Measurements from ENCODE around the gene NCOA7. TPM values are rescaled to one million over a fixed set of nuclear protein-coding genes. Genes with fewer than 3 reads are reported as not detected.

The NCOA7 gene
- total RNA-seq, 1 experiment from 2014 or later = 9.4 TPM

- no peak for DNase-seq
- Histone ChIP-seq H2BK5ac (ENCODE audit: insufficient read length, low read length) (no peak overlapping the region), H3K18ac (ENCODE audit: insufficient read length, low read depth, low read length) (no peak overlapping the region), H3K79me2 (ENCODE audit: insufficient read depth, low read length) (no peaks in the 10 kb centered on the region), H3K9me3 (ENCODE audit: control insufficient read depth, low read depth, low read length) (no peaks in the 10 kb centered on the region), H3K27ac (ENCODE audit: insufficient read length, low read depth, low read length) (no peak overlapping the region), H3K4me1 (ENCODE audit: insufficient read depth, low read length) (peaks cover 3% of the 10 kb centered on the region; the same call in 1 of the 2 replicates), H2BK120ac (ENCODE audit: low read depth, low read length, poor library complexity, severe bottlenecking) (no peak overlapping the region), H3K9ac (ENCODE audit: extremely low read depth, insufficient read length, low read length) (no peak overlapping the region), H4K8ac (replicated peaks; ENCODE audit: insufficient read length, low read depth, low read length) (no peak overlapping the region), H3K56ac (ENCODE audit: insufficient read length, low read depth, low read length) (no peak overlapping the region), H2BK20ac (ENCODE audit: low read depth, low read length, poor library complexity, severe bottlenecking) (no peak overlapping the region), H2AK5ac (ENCODE audit: insufficient read length, low read length) (no peak overlapping the region), H3T11ph (ENCODE audit: low read length) (no peak overlapping the region), H3K14ac (ENCODE audit: insufficient read depth, low read length) (no peak overlapping the region), H3K4me2 (ENCODE audit: insufficient read depth, insufficient read length, low read length) (no peak overlapping the region), H3K27me3 (ENCODE audit: insufficient read depth, low read length) (no peaks in the 10 kb centered on the region), H3K23me2 (ENCODE audit: insufficient read length, low read depth, low read length, poor library complexity, severe bottlenecking) (peaks cover 4% of the 10 kb centered on the region), H2BK15ac (ENCODE audit: low read depth, low read length) (no peak overlapping the region), H3K23ac (ENCODE audit: insufficient read length, low read depth, low read length) (no peak overlapping the region), H4K20me1 (ENCODE audit: control insufficient read depth, insufficient read depth, insufficient read length) (no peaks in the 10 kb centered on the region), H2AFZ (ENCODE audit: low read length) (no peak overlapping the region), H3K79me1 (ENCODE audit: insufficient read depth, low read depth, low read length, poor library complexity, severe bottlenecking) (no peaks in the 10 kb centered on the region), H2BK12ac (ENCODE audit: insufficient read length, low read depth, low read length) (no peak overlapping the region), H4K5ac (ENCODE audit: insufficient read length, low read depth, low read length) (no peak overlapping the region), H3K4ac (ENCODE audit: low read depth, low read length) (no peak overlapping the region), H4K91ac (ENCODE audit: insufficient read length, low read depth, low read length) (no peak overlapping the region)
- WGBS (ENCODE audit: extremely low coverage, insufficient read length, low lambda C conversion rate) = no CpG with 5 or more reads among the region's 1 CpG
- Mint-ChIP-seq H3K4me3 (no peak overlapping the region), H3K27ac (no peak overlapping the region; a peak in 1 of 7 replicates), H3K36me3 (ENCODE audit: insufficient read depth in 1 of 3, low read depth in 3 of 3) (no peaks in the 10 kb centered on the region; a peak in 1 of 7 replicates), H3K9me3 (no peaks in the 10 kb centered on the region), H3K27me3 (ENCODE audit: low read depth) (peaks cover 4% of the 10 kb centered on the region; the same call in 1 of the 2 replicates), H3K4me1 (peaks cover 9 to 17% of the 10 kb centered on the region in 2 experiments)
- no peak for TF ChIP-seq CTCF (conservative IDR thresholded peaks at IDR 0.05)
Observed at GRCh38 chr6:125795301-125795700, 4.5 kb downstream of the NCOA7 start.
